Ascending aorta (tissue), 2 donors: ENCODE measurements around the gene CLEC2B. TPM values are rescaled to one million over a fixed set of nuclear protein-coding genes. Genes with fewer than 3 reads are reported as not detected.

Experiments
- DNase-seq, 2 donors: peaks; one replicate each; pipeline ENCODE4 v3.0.0-alpha.2; 2019; ENCODE audit warnings: low spot score in 2 of 2
- H3K27ac ChIP-seq, 2 donors: fragments of 200-600 bp; sonication (generic); one replicate each; pipeline ENCODE4 v1.5.1; 2016 to 2017; ENCODE audit warnings: mild to moderate bottlenecking in 1 of 2
- H3K27me3 ChIP-seq: fragments of 200-600 bp; sonication (generic); one replicate; pipeline ENCODE4 v1.5.1; 2017
- H3K36me3 ChIP-seq, 2 donors: fragments of 200-600 bp; sonication (generic); one replicate each; pipeline ENCODE4 v1.5.1; 2016
- H3K4me1 ChIP-seq, 2 donors: fragments of 200-600 bp; sonication (generic); one replicate each; pipeline ENCODE4 v1.5.1; 2016 to 2017; ENCODE audit warnings: mild to moderate bottlenecking in 1 of 2
- H3K4me3 ChIP-seq, 2 donors: fragments of 200-600 bp; sonication (generic); one replicate each; pipeline ENCODE4 v1.5.1; 2016 to 2017; ENCODE audit warnings: mild to moderate bottlenecking in 1 of 2
- H3K9me3 ChIP-seq, 2 donors: fragments of 200-600 bp; sonication (generic); one replicate each; pipeline ENCODE4 v1.5.1; 2016
- CTCF ChIP-seq, 3 experiments: fragments of 200-600 bp in 2 of 3; fragments of 450-650 bp in 1 of 3; sonication (generic) in 2 of 3; IDR thresholded peaks; one replicate each; pipeline ENCODE4 v1.5.1; 2016 to 2019; ENCODE audit warnings: antibody characterized with exemption in 3 of 3, mild to moderate bottlenecking in 1 of 3, moderate library complexity in 1 of 3
- intact Hi-C: fragments of 100-400 bp; cut with DNase I; formaldehyde crosslinking; loops from one replicate; pipeline ENCODE4 v1.15.1; 2023
- total RNA-seq: library from RNA; depleted of rRNA; stranded (reverse); fragments of >200 nt; gene quantifications from one replicate; pipeline ENCODE4 v1.1.0, GENCODE V29; 2016

The CLEC2B gene
- total RNA-seq, 1 donor from 2014 or later = 1.1 TPM

DNA sequence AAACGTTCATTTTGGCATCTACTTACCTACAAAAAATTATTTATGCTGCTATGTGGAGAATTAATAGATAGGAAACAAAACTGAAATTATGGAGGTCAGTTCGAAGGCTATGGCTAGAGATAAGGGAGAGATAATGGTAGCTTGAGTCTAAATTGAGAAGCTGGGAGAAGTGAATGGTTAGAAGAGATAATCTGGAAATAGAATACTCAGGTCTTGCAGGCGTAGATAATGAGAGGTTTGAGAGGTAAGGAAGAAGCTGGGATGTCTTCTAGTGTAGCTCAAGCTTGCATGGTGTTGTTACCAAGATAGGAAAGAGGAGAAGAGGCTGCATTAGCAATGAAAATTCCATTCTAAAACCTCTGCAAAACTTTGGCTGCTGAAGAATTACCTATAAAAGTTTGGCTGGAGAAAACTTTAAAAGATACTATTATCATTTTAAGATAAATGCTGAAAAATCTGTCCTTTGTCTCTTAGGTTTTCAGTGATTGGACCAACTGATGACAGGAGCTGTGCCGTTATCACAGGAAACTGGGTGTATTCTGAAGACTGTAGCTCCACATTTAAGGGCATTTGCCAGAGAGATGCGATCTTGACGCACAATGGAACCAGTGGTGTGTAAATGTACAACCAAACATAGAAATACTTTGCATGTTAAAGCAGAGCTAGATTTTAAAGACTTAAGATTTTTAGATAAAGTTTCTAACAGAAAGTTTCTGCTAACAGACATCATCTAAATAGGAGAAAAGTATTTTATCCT, 26.2 kb upstream of the CLEC2B start:
- no peaks in the 10 kb centered on the region for H3K27me3 ChIP-seq
- H3K9me3 ChIP-seq = no peaks in the 10 kb centered on the region
- no peak for TF ChIP-seq CTCF (IDR thresholded peaks at IDR 0.05)
- no peaks in the 10 kb centered on the region for H3K4me1 ChIP-seq
- DNase-seq = no peak
- no peaks in the 10 kb centered on the region for H3K36me3 ChIP-seq
- H3K27ac ChIP-seq = no peak overlapping the region
- no peak overlapping the region for H3K4me3 ChIP-seq
- intact Hi-C loops = no loop called here

- Histone ChIP-seq H3K4me3 (no peak overlapping the region), H3K4me1 (no peaks in the 10 kb centered on the region), H3K27ac (no peak overlapping the region), H3K36me3 (no peaks in the 10 kb centered on the region), H3K9me3 (no peaks in the 10 kb centered on the region), H3K27me3 (no peaks in the 10 kb centered on the region)
- intact Hi-C loops = no loop called here
- TF ChIP-seq CTCF (IDR thresholded peaks at IDR 0.05) = no peak
- no peak for DNase-seq
Observed at GRCh38 chr12:9888665-9889273, 19.6 kb upstream of the CLEC2B start.

DNA sequence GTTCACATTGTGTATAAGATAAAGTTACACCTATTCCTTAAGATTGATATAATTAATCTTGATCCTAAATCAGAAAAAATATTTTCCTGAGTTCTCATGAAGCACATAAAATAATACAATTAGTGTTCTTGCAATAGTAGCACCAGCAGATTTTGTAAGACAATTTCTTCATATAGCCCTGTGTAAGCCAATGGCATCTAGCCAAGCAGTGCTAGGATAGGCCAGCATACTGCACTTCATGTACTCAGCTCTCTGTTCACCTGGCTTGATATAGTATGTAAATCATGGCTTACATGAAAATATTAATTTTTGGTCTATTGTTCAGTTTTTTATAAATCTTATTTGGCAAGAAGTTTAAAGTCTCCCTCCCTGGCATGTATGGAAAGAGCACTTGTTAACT, 14.0 kb upstream of the CLEC2B start:
- no peak for DNase-seq
- Histone ChIP-seq H3K27me3 (no peaks in the 10 kb centered on the region), H3K27ac (no peak overlapping the region), H3K36me3 (no peaks in the 10 kb centered on the region), H3K4me3 (no peak overlapping the region), H3K4me1 (no peaks in the 10 kb centered on the region), H3K9me3 (no peaks in the 10 kb centered on the region)
- intact Hi-C loops = no loop called here
- TF ChIP-seq CTCF (IDR thresholded peaks at IDR 0.05) = no peak

GRCh38 chr12:9881988-9882387, 12.8 kb upstream of the CLEC2B start:
- no peaks in the 10 kb centered on the region for H3K36me3 ChIP-seq

DNA sequence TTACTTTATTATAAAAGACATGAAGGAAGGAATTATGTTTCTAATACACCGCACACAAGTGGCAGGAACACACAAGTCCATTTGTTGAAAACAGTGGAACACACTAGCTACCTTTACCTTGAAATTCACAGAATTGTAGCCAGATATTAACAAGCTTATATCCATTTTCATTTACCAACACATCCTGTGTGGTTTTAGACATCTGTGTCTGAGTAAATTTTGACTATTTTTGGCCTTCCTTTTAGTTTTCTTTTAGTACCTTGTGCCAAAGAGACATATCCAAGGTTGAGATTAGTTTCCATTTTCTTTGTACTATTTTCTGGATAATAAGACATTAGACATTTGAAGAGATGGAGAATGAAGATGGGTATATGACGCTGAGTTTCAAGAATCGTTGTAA, 12.1 kb upstream of the CLEC2B start, which contains the start of gene KLRF2:
KLRF2 (plus strand) TSS at position 244 of the 400 bp plus-strand sequence; CDS start at position 351, 107 bp downstream.
- Histone ChIP-seq H3K27me3 (no peaks in the 10 kb centered on the region), H3K4me1 (no peaks in the 10 kb centered on the region), H3K36me3 (no peaks in the 10 kb centered on the region), H3K27ac (no peak within 1 kb of the TSS), H3K4me3 (no peak within 1 kb of the TSS), H3K9me3 (no peaks in the 10 kb centered on the region)
- intact Hi-C loops = no loop called here
- no peak for TF ChIP-seq CTCF (IDR thresholded peaks at IDR 0.05)
- DNase-seq = no peak

More at GRCh38 chr12:9881988-9882387, 12.8 kb upstream of the CLEC2B start:
- no peak overlapping the region for H3K4me3 ChIP-seq
- no peaks in the 10 kb centered on the region for H3K9me3 ChIP-seq
- TF ChIP-seq CTCF (IDR thresholded peaks at IDR 0.05) = no peak
- no peaks in the 10 kb centered on the region for H3K4me1 ChIP-seq
- no peak for DNase-seq
- H3K27me3 ChIP-seq = no peaks in the 10 kb centered on the region
- no peak overlapping the region for H3K27ac ChIP-seq
- intact Hi-C loops = no loop called here
